Smooth muscle cell (in vitro differentiated cells): ENCODE measurements around the gene FNDC3B. TPM values are rescaled to one million over a fixed set of nuclear protein-coding genes. Genes with fewer than 3 reads are reported as not detected.

Experiments used
- DNase-seq: peaks from one replicate; lab custom pipeline; 2025; ENCODE audit not compliant: unreplicated experiment; lab: John Stamatoyannopoulos, UW
- H2AFZ ChIP-seq: fragments of 200-600 bp; sonication (generic); 2 replicates; pipeline ENCODE4 v1.6.0; 2016; ENCODE audit warnings: antibody characterized with exemption, low read depth, mild to moderate bottlenecking
- H3F3A ChIP-seq: fragments of 200-600 bp; sonication (generic); 2 replicates; pipeline ENCODE4 v1.6.0; 2017; ENCODE audit warnings: antibody characterized with exemption, low read depth
- H3K27ac ChIP-seq: fragments of 200-600 bp; sonication (generic); 2 replicates; pipeline ENCODE4 v1.5.1; 2016; ENCODE audit warnings: low read depth, mild to moderate bottlenecking
- H3K27me3 ChIP-seq: fragments of 200-600 bp; sonication (generic); 2 replicates; pipeline ENCODE4 v1.6.1; 2016; ENCODE audit warnings: low read depth, mild to moderate bottlenecking
- H3K36me3 ChIP-seq: fragments of 200-600 bp; sonication (generic); 2 replicates; pipeline ENCODE4 v1.5.1; 2016; ENCODE audit warnings: low read depth
- H3K4me1 ChIP-seq: fragments of 200-600 bp; sonication (generic); 2 replicates; pipeline ENCODE4 v1.5.1; 2016; ENCODE audit warnings: low read depth
- H3K4me2 ChIP-seq: fragments of 200-600 bp; sonication (generic); 2 replicates; pipeline ENCODE4 v1.6.0; 2016; ENCODE audit warnings: mild to moderate bottlenecking
- H3K4me3 ChIP-seq: fragments of 200-600 bp; sonication (generic); 2 replicates; pipeline ENCODE4 v1.5.1; 2016; ENCODE audit warnings: mild to moderate bottlenecking
- H3K79me2 ChIP-seq: fragments of 200-600 bp; sonication (generic); 2 replicates; pipeline ENCODE4 v1.6.0; 2016; ENCODE audit warnings: low read depth, mild to moderate bottlenecking
- H3K9ac ChIP-seq: fragments of 200-600 bp; sonication (generic); 2 replicates; pipeline ENCODE4 v1.6.0; 2016; ENCODE audit warnings: low read depth
- H3K9me3 ChIP-seq: fragments of 200-600 bp; sonication (generic); replicated peaks from 2 replicates; pipeline ENCODE4 v1.5.1; 2016; ENCODE audit warnings: low read depth
- H4K20me1 ChIP-seq: fragments of 200-600 bp; sonication (generic); 2 replicates; pipeline ENCODE4 v1.6.0; 2016; ENCODE audit warnings: low read depth
- CTCF ChIP-seq: fragments of 200-600 bp; sonication (generic); IDR thresholded peaks from 2 replicates; pipeline ENCODE4 v1.5.1; 2017; ENCODE audit warnings: borderline replicate concordance, mild to moderate bottlenecking, antibody characterized with exemption; ENCODE audit not compliant: insufficient read depth, poor library complexity, severe bottlenecking
- WGBS: methylation state at CpG from one replicate; pipeline ENCODE4 v1.1.7; 2016; ENCODE audit warnings: low lambda C conversion rate; 5-methylcytosine and 5-hydroxymethylcytosine counted together
- polyA plus RNA-seq: library from polyadenylated mRNA; unstranded; fragments of >200 nt; fragmentation: Nextera tagmentation; extraction: Ambion mirVana; gene quantifications from 2 replicates; pipeline ENCODE4 v1.2.1, GENCODE V29; 2016
- total RNA-seq: library from RNA; depleted of rRNA; stranded (reverse); fragments of >200 nt; gene quantifications from 2 replicates; pipeline ENCODE4 v1.2.3, GENCODE V29; 2014

FNDC3B gene
- total and polyA plus RNA-seq, 2 experiments from 2014 or later, result 149 to 294 TPM

- no peak for TF ChIP-seq CTCF
- Histone ChIP-seq H3F3A (no peaks in the 10 kb centered on the region), H2AFZ (no peak overlapping the region), H3K4me3 (no peak overlapping the region), H3K27me3 (no peaks in the 10 kb centered on the region), H3K4me1 (no peaks in the 10 kb centered on the region), H3K36me3 (no peaks in the 10 kb centered on the region), H3K9ac (no peak overlapping the region), H3K4me2 (no peak overlapping the region), H4K20me1 (no peaks in the 10 kb centered on the region), H3K79me2 (no peaks in the 10 kb centered on the region), H3K27ac (no peak overlapping the region), H3K9me3 (no peaks in the 10 kb centered on the region)
- WGBS, result 90% methylated on average over 1 of the region's 1 CpG
- no peak for DNase-seq
Observed at GRCh38 chr3:172021164-172021563, 18.2 kb upstream of the FNDC3B start.

- Histone ChIP-seq H3K27ac (no peak overlapping the region), H3K36me3 (no peaks in the 10 kb centered on the region), H3K4me2 (no peak overlapping the region), H2AFZ (no peak overlapping the region), H3K79me2 (no peaks in the 10 kb centered on the region), H3K9ac (no peak overlapping the region), H3K27me3 (no peaks in the 10 kb centered on the region), H3F3A (no peaks in the 10 kb centered on the region), H3K4me3 (no peak overlapping the region), H4K20me1 (no peaks in the 10 kb centered on the region), H3K4me1 (no peaks in the 10 kb centered on the region), H3K9me3 (no peaks in the 10 kb centered on the region)
- no peak for DNase-seq
- TF ChIP-seq CTCF, result no peak
- 99% methylated on average over 4 of the region's 4 CpGs for WGBS
Observed at GRCh38 chr3:172021859-172022258, 17.5 kb upstream of the FNDC3B start.

- no peaks in the 10 kb centered on the region for H3F3A ChIP-seq
Observed at GRCh38 chr3:172023915-172024314, 15.5 kb upstream of the FNDC3B start.

More at GRCh38 chr3:172023915-172024314, 15.5 kb upstream of the FNDC3B start:
- 86% methylated on average over 2 of the region's 2 CpGs for WGBS
- no peak overlapping the region for H3K27ac ChIP-seq
- H3K27me3 ChIP-seq, result no peaks in the 10 kb centered on the region
- no peak for TF ChIP-seq CTCF
- no peak overlapping the region for H2AFZ ChIP-seq
- H3K4me3 ChIP-seq, result no peak overlapping the region
- H3K4me2 ChIP-seq, result no peak overlapping the region
- H3K9me3 ChIP-seq, result no peaks in the 10 kb centered on the region
- H3K4me1 ChIP-seq, result no peaks in the 10 kb centered on the region
- H3K36me3 ChIP-seq, result no peaks in the 10 kb centered on the region
- H3K9ac ChIP-seq, result no peak overlapping the region
- H3K79me2 ChIP-seq, result no peaks in the 10 kb centered on the region
- DNase-seq, result no peak
- H4K20me1 ChIP-seq, result no peaks in the 10 kb centered on the region
